Measurements from ENCODE around the gene BRMS1.
"Not testable (repeated sequence)": the region's sequence is repeated elsewhere in the genome, so short reads cannot be mapped to it uniquely, and the experiment has no call there.

- not testable (repeated sequence) for TF ChIP-seq CTCF (IDR thresholded peaks at IDR 0.05; ENCODE audit: low read length); EZH2 (optimal IDR thresholded peaks at IDR 0.05; ENCODE audit: low read depth, low read length)
These were observed 34.0 kb downstream of the BRMS1 start for GRCh38 chr11:66310803-66311440.

Measured in MM.1S (cell line).